ENCODE measurements around the gene SENP7.
"Not testable (repeated sequence)": the region's sequence is repeated elsewhere in the genome, so short reads cannot be mapped to it uniquely, and the experiment has no call there.

GRCh38 chr3:101474841-101475552 lies 38.0 kb downstream of the SENP7 start:
- TF ChIP-seq CTCF (IDR thresholded peaks at IDR 0.05; ENCODE audit: insufficient read depth, low read depth, low read length); EZH2 (IDR thresholded peaks at IDR 0.05; ENCODE audit: insufficient read depth, low read length): not testable (repeated sequence)

Measured in astrocyte (in vitro differentiated cells and primary cell).